Breast epithelium (tissue), 3 donors: ENCODE measurements around the gene ZNF234.

ENCODE experiments used
- CTCF ChIP-seq, 3 donors: fragments of 450-650 bp; IDR thresholded peaks; one replicate each; pipeline ENCODE4 v1.5.1; 2016 to 2017; ENCODE audit warnings: antibody characterized with exemption in 3 of 3, mild to moderate bottlenecking in 3 of 3, moderate library complexity in 3 of 3
- POLR2A ChIP-seq: fragments of 450-650 bp; IDR thresholded peaks from one replicate; pipeline ENCODE4 v1.6.1; 2016; ENCODE audit warnings: antibody characterized with exemption, mild to moderate bottlenecking, moderate library complexity
- POLR2AphosphoS5 ChIP-seq, 3 donors: sonication (generic); formaldehyde crosslinking; IDR thresholded peaks; one replicate each; pipeline ENCODE4 v1.6.1; 2017; ENCODE audit warnings: antibody characterized with exemption in 3 of 3

- no peak for TF ChIP-seq CTCF (IDR thresholded peaks at IDR 0.05)
- no peak for TF ChIP-seq POLR2AphosphoS5 (IDR thresholded peaks at IDR 0.05)
- no peak for TF ChIP-seq POLR2A
These were observed 10.1 kb downstream of the ZNF234 start for GRCh38 chr19:44151491-44151890.
